NT2/D1 (cell line): Measurements from ENCODE around the gene DNAJC6.

ENCODE experiments used
- SUZ12 ChIP-seq: IDR thresholded peaks from 2 replicates; pipeline ENCODE4 v1.6.1; 2011; ENCODE audit not compliant: insufficient read length, insufficient read depth; ENCODE audit errors: extremely low read depth
- ZNF274 ChIP-seq: IDR thresholded peaks from 2 replicates; pipeline ENCODE4 v1.6.1; 2011; ENCODE audit warnings: mild to moderate bottlenecking, low read depth, low read length

- TF ChIP-seq ZNF274, result no peak
- TF ChIP-seq SUZ12, result no peak
Observed at GRCh38 chr1:65457868-65458267, 148.5 kb downstream of the DNAJC6 start.
